AML-193 (cell line): Measurements from ENCODE around the gene PDGFD.

Experiments
- DNase-seq, 2 experiments: peaks; one replicate each; lab custom pipeline; 2025; lab: John Stamatoyannopoulos, UW

PDGFD gene

GRCh38 chr11:103883856-103884255 lies 280.1 kb downstream of the PDGFD start:
- DNase-seq: no peak

- DNase-seq: no peak
Observed at GRCh38 chr11:103883291-103883690, 280.7 kb downstream of the PDGFD start.

GRCh38 chr11:103881584-103881983 lies 282.4 kb downstream of the PDGFD start:
- no peak for DNase-seq

GRCh38 chr11:103880968-103881367 lies 283.0 kb downstream of the PDGFD start:
- no peak for DNase-seq

- DNase-seq: peak; percentile 25 to 56
Observed at GRCh38 chr11:103878646-103879045, 285.3 kb downstream of the PDGFD start.

GRCh38 chr11:103877221-103877620 lies 286.7 kb downstream of the PDGFD start:
- DNase-seq: no peak

GRCh38 chr11:103875855-103876510 lies 288.0 kb downstream of the PDGFD start:
- DNase-seq: no peak

GRCh38 chr11:103872748-103873147 lies 291.2 kb downstream of the PDGFD start:
- DNase-seq: no peak

- DNase-seq: no peak
Observed at GRCh38 chr11:103871923-103872551, 291.9 kb downstream of the PDGFD start.

- DNase-seq: no peak
Observed at GRCh38 chr11:103870821-103871309, 293.1 kb downstream of the PDGFD start.

- DNase-seq: no peak
Observed at GRCh38 chr11:103867481-103867880, 296.5 kb downstream of the PDGFD start.

GRCh38 chr11:103863497-103863896 lies 300.4 kb downstream of the PDGFD start:
- no peak for DNase-seq

- DNase-seq: no peak
Observed at GRCh38 chr11:103862802-103863174, 301.2 kb downstream of the PDGFD start.

GRCh38 chr11:103862094-103862801 lies 301.7 kb downstream of the PDGFD start:
- DNase-seq: no peak
